PC-9 (cell line): ENCODE results near the gene NDUFA5.

Experiments
- CTCF ChIP-seq: fragments of 200-600 bp; sonication (generic); conservative IDR thresholded peaks from 2 replicates; pipeline ENCODE4 v1.6.1; 2017; ENCODE audit warnings: mixed run types, antibody characterized with exemption, mild to moderate bottlenecking, moderate library complexity
- EZH2 ChIP-seq: fragments of 200-600 bp; sonication (generic); IDR thresholded peaks from 2 replicates; pipeline ENCODE4 v1.8.0; 2017; ENCODE audit warnings: antibody characterized with exemption, low read depth

- TF ChIP-seq CTCF (peak; percentile 82), EZH2 (no peak)
Observed at GRCh38 chr7:123580406-123581161, 23.0 kb upstream of the NDUFA5 start.
